Hematopoietic multipotent progenitor cell treated with erythropoietin and hydrocortisone succinate and interleukin-3 and kit ligand, for 8 days (in vitro differentiated cells): ENCODE data around the gene SUZ12.
"Not testable (repeated sequence)": the region's sequence is repeated elsewhere in the genome, so short reads cannot be mapped to it uniquely, and the experiment has no call there.

Experiments used
- DNase-seq: peaks from one replicate; pipeline ENCODE4 v3.0.0-alpha.2; 2015

SUZ12 gene

GRCh38 chr17:31964131-31964530 lies 27.3 kb downstream of the SUZ12 start:
- not testable (repeated sequence) for DNase-seq

GRCh38 chr17:31967648-31968047 lies 30.8 kb downstream of the SUZ12 start:
- no peak for DNase-seq

- DNase-seq = not testable (repeated sequence)
Measured at GRCh38 chr17:31970416-31970815, 33.6 kb downstream of the SUZ12 start.

- DNase-seq = not testable (repeated sequence)
Measured at GRCh38 chr17:31974269-31975071, 37.7 kb downstream of the SUZ12 start.

DNA sequence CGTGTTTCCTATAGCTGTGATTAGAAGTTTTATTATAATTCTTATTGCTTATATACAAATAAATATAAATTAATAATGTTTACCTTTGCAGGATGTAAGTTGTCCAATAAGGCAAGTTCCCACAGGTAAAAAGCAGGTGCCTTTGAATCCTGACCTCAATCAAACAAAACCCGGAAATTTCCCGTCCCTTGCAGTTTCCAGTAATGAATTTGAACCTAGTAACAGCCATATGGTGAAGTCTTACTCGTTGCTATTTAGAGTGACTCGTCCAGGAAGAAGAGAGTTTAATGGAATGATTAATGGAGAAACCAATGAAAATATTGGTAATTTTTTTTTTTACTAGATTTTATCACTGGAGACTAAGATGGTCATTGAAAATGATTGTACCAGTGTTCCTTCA lies 38.6 kb downstream of the SUZ12 start:
- DNase-seq = not testable (repeated sequence)

- not testable (repeated sequence) for DNase-seq
Measured at GRCh38 chr17:31991821-31992220, 55.0 kb downstream of the SUZ12 start.

DNA sequence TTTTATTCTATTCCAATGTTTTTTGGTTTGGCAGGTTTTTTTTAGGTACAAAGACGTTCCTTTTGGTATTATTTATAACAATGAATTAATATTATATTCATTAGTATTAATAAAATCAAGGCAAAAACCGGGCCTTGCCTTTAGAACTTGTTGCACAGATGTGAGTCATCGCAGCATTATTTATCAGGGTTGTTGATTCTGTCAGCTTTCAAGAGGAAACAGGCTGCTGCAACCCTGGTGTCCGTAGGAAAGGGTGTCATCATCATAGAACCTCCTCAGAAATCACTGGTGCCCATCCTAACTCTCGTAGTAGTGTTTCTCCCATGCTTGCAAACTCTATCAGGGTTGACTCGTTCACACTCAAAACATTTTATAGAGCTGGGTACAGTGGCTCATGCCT lies 60.2 kb downstream of the SUZ12 start:
- no peak for DNase-seq

- peak; percentile 84 for DNase-seq
Measured at GRCh38 chr17:32006957-32007462, 70.2 kb downstream of the SUZ12 start, which contains the start of gene LRRC37B. LRRC37B (plus strand) TSS chr17:32007383; CDS start chr17:32021393, 14,010 bp downstream.

DNA sequence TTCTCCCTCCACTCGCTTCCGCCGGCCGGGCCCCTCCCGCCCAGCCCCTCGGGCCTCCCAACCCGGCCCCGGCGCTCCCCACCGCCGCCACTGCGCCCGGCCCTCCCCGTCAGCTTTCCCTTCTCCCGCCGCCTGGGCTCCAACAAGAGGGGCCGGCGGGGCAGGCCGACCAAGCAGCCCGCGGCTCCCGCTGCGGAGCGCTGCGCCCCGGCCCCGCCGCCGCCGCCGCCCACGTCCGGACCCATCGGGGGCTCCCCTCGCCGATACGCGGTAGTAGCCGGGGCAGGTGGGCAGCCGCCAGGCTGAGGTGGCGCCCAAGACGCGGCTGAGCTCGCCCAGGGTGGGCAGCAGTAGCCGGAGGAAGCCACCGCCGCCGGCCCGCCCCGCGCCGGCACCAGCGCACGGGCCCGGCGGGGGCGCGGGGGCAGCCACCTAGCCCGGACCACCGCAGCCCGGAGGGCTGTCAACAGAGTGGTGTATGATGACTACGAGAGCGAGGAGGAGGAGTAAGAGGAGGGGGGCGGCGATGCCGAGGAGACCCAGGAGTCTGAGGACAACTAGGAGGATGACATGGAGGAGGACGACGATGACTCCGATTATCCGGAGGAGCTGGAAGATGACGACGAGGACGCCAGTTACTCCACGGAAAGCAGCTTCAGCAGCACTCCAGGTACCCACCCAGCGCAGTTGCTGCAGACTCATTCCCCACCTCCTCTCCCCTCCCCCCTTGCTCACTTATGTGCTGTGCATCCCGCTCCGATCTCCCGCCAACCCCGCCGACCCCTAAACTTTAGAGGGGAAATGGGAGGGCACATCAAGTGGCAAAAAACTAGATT lies 70.9 kb downstream of the SUZ12 start:
- peak; percentile 52 for DNase-seq

DNA sequence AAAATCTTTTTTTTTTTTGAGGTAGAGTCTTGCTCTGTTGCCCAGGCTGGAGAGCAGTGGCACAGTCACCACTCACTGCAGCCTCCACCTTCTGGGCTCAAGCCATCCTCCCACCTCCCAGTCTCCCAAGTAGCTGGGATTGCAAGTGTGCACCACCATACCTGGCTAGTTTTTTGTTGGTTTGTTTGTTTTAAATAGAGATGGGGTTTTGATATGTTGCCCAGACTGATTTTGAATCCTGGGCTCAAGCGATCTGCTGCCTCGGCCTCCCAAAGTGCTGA lies 72.4 kb downstream of the SUZ12 start:
- DNase-seq = no peak

DNA sequence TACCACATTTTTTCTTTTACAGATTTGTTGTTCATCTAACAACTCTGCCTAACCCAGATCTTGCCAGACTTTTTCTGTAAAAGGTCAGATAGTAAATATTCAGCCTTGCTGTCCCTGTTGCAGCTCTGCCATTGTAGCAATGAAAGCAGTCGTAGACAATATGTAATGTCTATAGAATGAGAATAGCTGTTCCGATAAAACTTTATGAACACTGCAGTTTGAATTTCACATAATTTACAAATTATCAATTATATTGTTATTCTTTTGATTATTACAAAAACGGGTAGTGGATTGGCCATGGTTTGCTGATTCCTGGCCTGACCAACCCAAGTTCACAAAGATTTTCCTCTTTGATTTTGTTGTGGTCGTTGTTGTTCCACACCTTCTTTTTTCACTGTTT lies 73.3 kb downstream of the SUZ12 start:
- DNase-seq = no peak

DNA sequence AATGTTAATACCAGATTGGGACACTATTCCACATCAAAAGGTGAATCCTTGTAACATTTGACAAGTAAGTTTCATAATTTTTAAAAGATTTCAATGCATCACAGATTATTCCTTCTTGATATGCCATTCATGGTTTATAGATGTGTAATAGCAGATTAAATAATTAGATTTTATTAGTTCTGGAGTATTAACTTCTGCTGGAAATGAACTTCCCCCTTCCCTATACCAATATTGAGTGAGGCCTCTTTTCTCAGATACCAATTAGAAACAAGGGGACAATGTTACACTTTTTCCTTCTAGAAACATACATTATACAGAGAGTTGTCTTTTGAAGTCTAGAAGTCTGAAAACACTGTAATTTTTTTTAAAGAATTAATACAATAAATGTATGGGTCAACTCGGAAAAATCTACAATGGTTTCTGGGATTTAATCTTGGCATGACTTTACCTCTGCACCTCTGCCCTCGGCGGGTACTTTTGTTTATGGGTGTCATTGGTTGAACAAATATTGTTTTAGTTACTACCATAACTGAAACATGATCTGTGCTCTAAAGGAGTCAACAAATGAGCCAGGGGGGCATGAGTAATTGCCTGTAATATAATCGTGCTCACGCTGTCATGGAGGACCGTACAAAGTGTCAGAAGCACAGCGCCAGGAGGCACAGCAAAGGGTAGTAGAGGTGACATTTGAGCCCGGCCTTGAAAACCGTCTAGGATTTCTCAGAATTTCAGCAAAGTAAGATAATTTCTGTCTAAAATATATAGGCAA lies 78.6 kb downstream of the SUZ12 start:
- no peak for DNase-seq

DNA sequence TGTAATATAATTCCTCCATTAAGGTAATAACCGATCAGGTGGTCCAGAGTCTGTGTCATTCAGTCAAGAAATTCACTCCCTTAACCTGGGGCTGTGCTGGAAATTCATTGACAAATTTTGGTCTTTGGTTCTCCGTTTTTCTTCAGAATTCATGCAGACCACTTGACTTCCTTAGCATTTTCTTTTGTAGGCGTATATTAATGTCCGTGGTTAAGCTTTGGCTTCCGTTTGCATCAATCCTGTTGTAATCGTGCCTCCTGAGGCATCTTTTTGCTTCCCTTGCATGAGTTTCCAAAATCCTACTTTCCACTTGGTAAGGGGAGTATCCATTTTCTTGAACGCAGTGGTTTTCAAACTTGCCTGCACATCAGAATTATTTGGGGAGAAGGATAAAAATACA lies 79.4 kb downstream of the SUZ12 start:
- no peak for DNase-seq

- DNase-seq = no peak
Measured at GRCh38 chr17:32019228-32019627, 82.4 kb downstream of the SUZ12 start.

- DNase-seq = no peak
Measured at GRCh38 chr17:32020943-32021614, 84.3 kb downstream of the SUZ12 start.

DNA sequence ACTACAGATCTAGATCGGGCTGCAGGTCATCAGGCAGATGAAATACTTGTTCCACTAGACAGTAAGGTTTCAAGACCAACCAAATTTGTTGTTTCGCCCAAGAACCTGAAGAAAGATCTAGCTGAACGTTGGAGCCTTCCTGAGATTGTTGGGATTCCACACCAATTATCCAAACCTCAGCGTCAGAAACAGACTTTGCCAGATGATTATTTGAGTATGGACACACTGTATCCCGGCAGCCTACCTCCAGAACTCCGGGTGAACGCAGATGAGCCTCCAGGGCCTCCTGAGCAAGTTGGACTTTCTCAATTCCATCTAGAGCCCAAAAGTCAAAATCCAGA lies 84.8 kb downstream of the SUZ12 start:
- no peak for DNase-seq

DNA sequence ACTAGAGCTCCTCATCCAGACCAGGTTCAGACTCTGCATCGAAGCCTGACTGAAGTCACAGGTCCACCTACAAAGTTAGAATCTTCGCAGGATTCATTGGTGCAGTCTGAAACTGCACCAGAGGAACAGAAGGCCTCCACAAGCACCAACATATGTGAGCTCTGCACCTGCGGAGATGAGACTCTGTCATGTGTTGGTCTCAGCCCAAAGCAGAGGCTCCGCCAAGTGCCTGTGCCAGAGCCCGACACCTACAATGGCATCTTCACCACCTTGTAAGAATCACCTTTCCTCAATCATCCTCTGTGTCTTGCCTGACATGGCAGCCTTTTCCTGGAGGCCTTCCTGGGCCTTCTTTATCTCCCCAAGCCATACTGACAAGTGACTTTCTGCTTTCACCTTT lies 85.7 kb downstream of the SUZ12 start:
- not testable (repeated sequence) for DNase-seq

DNA sequence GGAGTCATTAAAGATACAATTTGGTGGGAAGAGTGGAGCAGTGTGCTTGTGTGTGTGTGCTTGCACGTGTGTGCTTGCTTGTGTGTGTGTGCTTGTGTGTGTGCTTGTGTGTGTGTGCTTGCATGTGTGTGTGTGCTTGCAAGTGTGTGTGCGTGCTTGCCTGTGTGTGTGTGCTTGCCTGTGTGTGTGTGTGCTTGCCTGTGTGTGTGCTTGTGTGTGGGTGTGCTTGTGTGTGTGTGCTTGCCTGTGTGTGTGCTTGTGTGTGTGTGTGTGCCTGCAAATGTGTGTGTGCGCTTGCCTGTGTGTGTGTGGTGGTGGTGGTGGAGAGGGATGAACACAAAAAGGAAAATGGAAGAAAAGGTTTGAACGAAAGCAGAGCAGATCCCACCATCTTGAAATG lies 90.5 kb downstream of the SUZ12 start:
- not testable (repeated sequence) for DNase-seq

DNA sequence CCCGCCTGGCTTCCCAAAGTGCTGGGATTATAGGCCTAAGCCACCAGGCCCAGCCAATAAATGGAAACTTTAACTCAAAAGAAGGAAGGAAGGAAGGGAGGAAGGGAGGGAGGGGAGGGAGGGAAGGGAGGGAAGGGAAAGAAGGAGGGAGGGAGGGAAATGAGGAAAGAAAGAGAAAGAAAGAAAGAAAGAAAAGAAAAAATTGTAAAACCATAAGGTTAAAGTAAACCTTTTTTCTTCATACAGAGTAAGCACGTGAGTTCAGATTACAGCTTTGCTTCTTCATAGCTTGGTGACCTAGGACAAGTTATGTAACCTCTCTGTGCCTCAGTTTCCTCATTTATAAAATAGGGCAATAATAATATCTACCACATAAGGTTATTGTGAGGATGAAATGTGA lies 96.4 kb downstream of the SUZ12 start:
- no peak for DNase-seq

GRCh38 chr17:32033812-32034211 lies 97.0 kb downstream of the SUZ12 start:
- not testable (repeated sequence) for DNase-seq

GRCh38 chr17:32040246-32040645 lies 103.4 kb downstream of the SUZ12 start:
- DNase-seq = not testable (repeated sequence)

DNA sequence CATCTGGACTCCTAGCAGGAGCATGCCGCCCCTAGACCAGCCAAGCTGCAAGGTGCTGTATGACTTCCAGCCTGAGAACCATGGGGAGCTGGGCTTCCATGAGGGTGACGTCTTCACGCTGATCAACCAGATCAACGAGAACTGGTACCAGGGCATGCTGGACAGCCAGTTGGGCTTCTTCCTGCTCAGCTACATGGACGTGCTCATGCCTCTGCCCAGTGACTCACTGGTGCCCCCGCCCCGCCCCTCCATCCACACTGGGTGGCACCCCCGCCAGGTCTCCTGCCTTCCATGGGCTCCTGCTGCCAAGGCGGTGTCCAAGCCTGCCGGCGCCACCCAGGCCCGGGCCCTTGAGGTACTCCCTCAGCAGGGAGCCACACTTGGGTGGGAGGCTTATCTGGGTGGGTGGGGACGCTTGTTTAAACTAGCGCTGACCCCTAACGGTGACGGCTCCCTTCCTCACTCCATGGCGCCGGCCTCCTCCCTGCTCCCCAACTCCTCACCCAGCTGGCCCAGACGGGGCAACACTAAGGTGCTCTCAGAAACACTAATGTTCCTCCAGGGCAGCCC lies 104.6 kb downstream of the SUZ12 start:
- DNase-seq = not testable (repeated sequence)
